HL-60 (cell line): ENCODE measurements around the gene DPP10.

Experiments used
- DNase-seq, 2 experiments: peaks; one replicate each; pipeline ENCODE4 v3.0.0-alpha.2; 2010 to 2020; ENCODE audit warnings: low read depth in 1 of 2, low spot score in 1 of 2
- H3K27ac ChIP-seq: fragments of 250-450 bp; sonication (Bioruptor Pico); replicated peaks from 2 replicates; pipeline ENCODE4 v1.5.1; 2020; ENCODE audit warnings: mild to moderate bottlenecking, moderate library complexity
- H3K27me3 ChIP-seq: fragments of 250-450 bp; sonication (Bioruptor Pico); 2 replicates; pipeline ENCODE4 v1.5.1; 2021; ENCODE audit warnings: mild to moderate bottlenecking, moderate library complexity; ENCODE audit not compliant: insufficient read depth, poor library complexity, severe bottlenecking
- H3K4me3 ChIP-seq: replicated peaks from 2 replicates; pipeline ENCODE4 v1.5.1; 2011; ENCODE audit warnings: mild to moderate bottlenecking, control low read depth, low read length; ENCODE audit not compliant: insufficient read depth
- CTCF ChIP-seq: IDR thresholded peaks from one replicate; pipeline ENCODE4 v1.5.1; 2011; ENCODE audit warnings: low read length, control low read depth, inconsistent platforms; ENCODE audit not compliant: insufficient read depth
- GABPA ChIP-seq: IDR thresholded peaks from 2 replicates; pipeline ENCODE4 v1.6.1; 2012; ENCODE audit warnings: low read depth
- POLR2AphosphoS5 ChIP-seq: IDR thresholded peaks from 2 replicates; pipeline ENCODE4 v1.6.1; 2012; ENCODE audit warnings: low read depth
- REST ChIP-seq: IDR thresholded peaks from 2 replicates; pipeline ENCODE4 v1.6.1; 2012; ENCODE audit warnings: low read depth; ENCODE audit not compliant: insufficient replicate concordance
- SPI1 ChIP-seq: IDR thresholded peaks from 2 replicates; pipeline ENCODE4 v1.6.1; 2012; ENCODE audit warnings: low read depth, mild to moderate bottlenecking, borderline replicate concordance

DPP10 gene

GRCh38 chr2:115297056-115297455, 854.6 kb downstream of the DPP10 start:
- Histone ChIP-seq H3K4me3 (no peak overlapping the region), H3K27ac (no peak overlapping the region), H3K27me3 (no peaks in the 10 kb centered on the region)
- no peak for DNase-seq
- TF ChIP-seq GABPA (no peak), REST (no peak), SPI1 (no peak), POLR2AphosphoS5 (no peak), CTCF (no peak)

GRCh38 chr2:115299199-115299598, 856.8 kb downstream of the DPP10 start:
- Histone ChIP-seq H3K27me3 (no peaks in the 10 kb centered on the region), H3K4me3 (no peak overlapping the region), H3K27ac (no peak overlapping the region)
- TF ChIP-seq REST = no peak
- TF ChIP-seq GABPA = no peak
- DNase-seq = no peak

- Histone ChIP-seq H3K27ac (no peak overlapping the region), H3K27me3 (no peaks in the 10 kb centered on the region), H3K4me3 (no peak overlapping the region)
- DNase-seq = no peak
- TF ChIP-seq CTCF (no peak), GABPA (no peak), POLR2AphosphoS5 (no peak), SPI1 (no peak), REST (no peak)
Observed at GRCh38 chr2:115305712-115306111, 863.3 kb downstream of the DPP10 start.

GRCh38 chr2:115314119-115314518, 871.7 kb downstream of the DPP10 start:
- TF ChIP-seq SPI1 (no peak), REST (no peak), GABPA (no peak), POLR2AphosphoS5 (no peak), CTCF (no peak)
- H3K4me3 ChIP-seq = no peak overlapping the region
- no peak overlapping the region for H3K27ac ChIP-seq
- H3K27me3 ChIP-seq = no peaks in the 10 kb centered on the region
- no peak for DNase-seq
